Colon (tissue), 2 donors: ENCODE data around the gene ZBTB7C.

ENCODE experiments used
- FAIRE-seq: peaks from 2 replicates; lab custom pipeline; 2012; peaks lifted over from hg19 to GRCh38; lab: Jason Lieb, UNC
- donor health status: control.
- donor health status: control.

The ZBTB7C gene

GRCh38 chr18:48084041-48084757, 325.0 kb downstream of the ZBTB7C start:
- FAIRE-seq = no peak

- no peak for FAIRE-seq
These were observed 328.6 kb downstream of the ZBTB7C start for GRCh38 chr18:48080546-48080945.

- no peak for FAIRE-seq
These were observed 329.3 kb downstream of the ZBTB7C start for GRCh38 chr18:48079885-48080284.

- FAIRE-seq = no peak
These were observed 330.7 kb downstream of the ZBTB7C start for GRCh38 chr18:48078448-48078847.

- no peak for FAIRE-seq
These were observed 331.9 kb downstream of the ZBTB7C start for GRCh38 chr18:48077291-48077690.

GRCh38 chr18:48076461-48076860, 332.7 kb downstream of the ZBTB7C start:
- FAIRE-seq = no peak

GRCh38 chr18:48075707-48076093, 333.5 kb downstream of the ZBTB7C start:
- FAIRE-seq = no peak

GRCh38 chr18:48074929-48075706, 334.1 kb downstream of the ZBTB7C start:
- FAIRE-seq = no peak

GRCh38 chr18:48073211-48073930, 335.8 kb downstream of the ZBTB7C start:
- FAIRE-seq = no peak

GRCh38 chr18:48072428-48073204, 336.6 kb downstream of the ZBTB7C start:
- no peak for FAIRE-seq

GRCh38 chr18:48068916-48069445, 340.2 kb downstream of the ZBTB7C start:
- no peak for FAIRE-seq

- FAIRE-seq = no peak
These were observed 342.9 kb downstream of the ZBTB7C start for GRCh38 chr18:48066225-48066652.

- no peak for FAIRE-seq
These were observed 343.6 kb downstream of the ZBTB7C start for GRCh38 chr18:48065601-48065995.

GRCh38 chr18:48064978-48065600, 344.1 kb downstream of the ZBTB7C start:
- FAIRE-seq = no peak

- no peak for FAIRE-seq
These were observed 347.2 kb downstream of the ZBTB7C start for GRCh38 chr18:48061781-48062570.

- no peak for FAIRE-seq
These were observed 348.2 kb downstream of the ZBTB7C start for GRCh38 chr18:48060970-48061369.

- no peak for FAIRE-seq
These were observed 348.8 kb downstream of the ZBTB7C start for GRCh38 chr18:48060346-48060745.

GRCh38 chr18:48059455-48060010, 349.6 kb downstream of the ZBTB7C start:
- no peak for FAIRE-seq

GRCh38 chr18:48058486-48058885, 350.7 kb downstream of the ZBTB7C start:
- FAIRE-seq = no peak

GRCh38 chr18:48057018-48057417, 352.2 kb downstream of the ZBTB7C start:
- FAIRE-seq = no peak
